Endothelial cell (in vitro differentiated cells): ENCODE measurements around the gene PRR7. TPM values are rescaled to one million over a fixed set of nuclear protein-coding genes. Genes with fewer than 3 reads are reported as not detected.

ENCODE experiments used
- DNase-seq: peaks from one replicate; pipeline ENCODE4 v3.0.0; 2021; ENCODE audit warnings: low spot score
- H3K27ac Mint-ChIP-seq: one replicate; pipeline ENCODE4 v1.8.0; 2021; ENCODE audit warnings: mixed read lengths, inconsistent platforms; ENCODE audit not compliant: unreplicated experiment
- H3K27me3 Mint-ChIP-seq: one replicate; pipeline ENCODE4 v1.8.0; 2021; ENCODE audit warnings: mild to moderate bottlenecking, moderate library complexity, mixed read lengths, inconsistent platforms; ENCODE audit not compliant: unreplicated experiment
- H3K36me3 Mint-ChIP-seq: one replicate; pipeline ENCODE4 v1.8.0; 2021; ENCODE audit warnings: mild to moderate bottlenecking, low read depth, mixed read lengths, inconsistent platforms; ENCODE audit not compliant: unreplicated experiment
- H3K4me1 Mint-ChIP-seq: one replicate; pipeline ENCODE4 v1.8.0; 2021; ENCODE audit warnings: mild to moderate bottlenecking, mixed read lengths, inconsistent platforms; ENCODE audit not compliant: unreplicated experiment
- H3K4me3 Mint-ChIP-seq: one replicate; pipeline ENCODE4 v1.8.0; 2021; ENCODE audit warnings: mild to moderate bottlenecking, mixed read lengths, inconsistent platforms; ENCODE audit not compliant: unreplicated experiment
- H3K9me3 Mint-ChIP-seq: one replicate; pipeline ENCODE4 v1.8.0; 2021; ENCODE audit warnings: mixed read lengths, inconsistent platforms; ENCODE audit not compliant: unreplicated experiment
- CTCF ChIP-seq: fragments of 200-600 bp; sonication (generic); IDR thresholded peaks from one replicate; pipeline ENCODE4 v1.5.0; 2021; ENCODE audit warnings: antibody characterized with exemption; ENCODE audit not compliant: unreplicated experiment
- total RNA-seq: library from RNA; stranded (reverse); fragmentation: NEBNext Ultra II Directional; extraction: Animal tissue kit (Norgen Biotek cat#: 25700); gene quantifications from one replicate; pipeline ENCODE4 v1.2.1, GENCODE V29; 2021; ENCODE audit not compliant: unreplicated experiment

Gene PRR7
- total RNA-seq, 1 donor from 2014 or later = 0.97 TPM

- DNase-seq = no peak
- peaks cover 15% of the 10 kb centered on the region for H3K27me3 Mint-ChIP-seq
- H3K4me1 Mint-ChIP-seq = peaks cover 24% of the 10 kb centered on the region
- H3K9me3 Mint-ChIP-seq = no peaks in the 10 kb centered on the region
- H3K4me3 Mint-ChIP-seq = no peak overlapping the region
- H3K36me3 Mint-ChIP-seq = peaks cover 38% of the 10 kb centered on the region
- TF ChIP-seq CTCF = no peak
- no peak overlapping the region for H3K27ac Mint-ChIP-seq
Measured at GRCh38 chr5:177487975-177488374, 41.4 kb downstream of the PRR7 start.

- Mint-ChIP-seq H3K4me1 (peaks cover 30% of the 10 kb centered on the region), H3K27ac (no peak overlapping the region), H3K27me3 (peaks cover 13% of the 10 kb centered on the region), H3K4me3 (no peak overlapping the region), H3K36me3 (peaks cover 30% of the 10 kb centered on the region), H3K9me3 (no peaks in the 10 kb centered on the region)
- no peak for TF ChIP-seq CTCF
- no peak for DNase-seq
Measured at GRCh38 chr5:177489119-177489716, 42.6 kb downstream of the PRR7 start.

GRCh38 chr5:177490311-177490991 lies 43.8 kb downstream of the PRR7 start:
- DNase-seq = no peak
- H3K27me3 Mint-ChIP-seq = peaks cover 4% of the 10 kb centered on the region
- H3K36me3 Mint-ChIP-seq = peaks cover 20% of the 10 kb centered on the region
- H3K4me1 Mint-ChIP-seq = peaks cover 27% of the 10 kb centered on the region
- peak overlapping the region; percentile 38 for H3K4me3 Mint-ChIP-seq
- no peaks in the 10 kb centered on the region for H3K9me3 Mint-ChIP-seq
- no peak overlapping the region for H3K27ac Mint-ChIP-seq
- no peak for TF ChIP-seq CTCF

- H3K27me3 Mint-ChIP-seq = peaks cover 4% of the 10 kb centered on the region
- no peaks in the 10 kb centered on the region for H3K9me3 Mint-ChIP-seq
- DNase-seq = no peak
- peak overlapping the region; percentile 57 for H3K27ac Mint-ChIP-seq
- H3K4me1 Mint-ChIP-seq = peaks cover 31% of the 10 kb centered on the region
- peaks cover 20% of the 10 kb centered on the region for H3K36me3 Mint-ChIP-seq
- TF ChIP-seq CTCF = no peak
- H3K4me3 Mint-ChIP-seq = peak overlapping the region; percentile 73
Measured at GRCh38 chr5:177490992-177491391, 44.4 kb downstream of the PRR7 start.

- H3K27me3 Mint-ChIP-seq = peaks cover 4% of the 10 kb centered on the region
- peak; percentile 100 for TF ChIP-seq CTCF
- H3K4me3 Mint-ChIP-seq = peak overlapping the region; percentile 73
- peaks cover 31% of the 10 kb centered on the region for H3K4me1 Mint-ChIP-seq
- DNase-seq = peak; percentile 97
- H3K9me3 Mint-ChIP-seq = no peaks in the 10 kb centered on the region
- peaks cover 20% of the 10 kb centered on the region for H3K36me3 Mint-ChIP-seq
- peak overlapping the region; percentile 57 for H3K27ac Mint-ChIP-seq
Measured at GRCh38 chr5:177491429-177491945, 44.9 kb downstream of the PRR7 start.
